HepG2 (cell line): ENCODE results near the gene AEN.

Experiments used
- FOXA3 ChIP-seq: IDR thresholded peaks from 2 replicates; pipeline ENCODE4 v1.6.1; 2016; ENCODE audit warnings: missing genetic modification reagents, missing compliant biosample characterization
- HDAC2 ChIP-seq: sonication (generic); formaldehyde crosslinking; IDR thresholded peaks from 2 replicates; pipeline ENCODE4 v1.4.0; 2020; ENCODE audit warnings: missing genetic modification reagents
- HMG20B ChIP-seq: conservative IDR thresholded peaks from 2 replicates; pipeline ENCODE4 v1.6.1; 2016; ENCODE audit warnings: missing genetic modification reagents, missing compliant biosample characterization
- RAD21 ChIP-seq: fragments of 450-650 bp; formaldehyde crosslinking; IDR thresholded peaks from 2 replicates; pipeline ENCODE4 v1.5.0; 2020; ENCODE audit warnings: mild to moderate bottlenecking
- SAFB2 ChIP-seq: sonication (generic); formaldehyde crosslinking; IDR thresholded peaks from 2 replicates; pipeline ENCODE4 v1.5.1; 2020; ENCODE audit warnings: missing genetic modification reagents, low read depth, mild to moderate bottlenecking, borderline replicate concordance
- ZNF543 ChIP-seq: sonication (generic); formaldehyde crosslinking; IDR thresholded peaks from 2 replicates; pipeline ENCODE4 v1.4.0; 2020; ENCODE audit warnings: mild to moderate bottlenecking, missing genetic modification reagents
- TF ChIP-seq, protein P1 (sequence below): sonication (generic); formaldehyde crosslinking; IDR thresholded peaks from 2 replicates; pipeline ENCODE4 v1.5.0; 2020; ENCODE audit warnings: mild to moderate bottlenecking, missing genetic modification reagents, moderate library complexity
- TF ChIP-seq, protein P2 (sequence below): sonication (generic); formaldehyde crosslinking; conservative IDR thresholded peaks from 2 replicates; pipeline ENCODE4 v1.8.0; 2022; ENCODE audit warnings: missing genetic modification reagents

DNA sequence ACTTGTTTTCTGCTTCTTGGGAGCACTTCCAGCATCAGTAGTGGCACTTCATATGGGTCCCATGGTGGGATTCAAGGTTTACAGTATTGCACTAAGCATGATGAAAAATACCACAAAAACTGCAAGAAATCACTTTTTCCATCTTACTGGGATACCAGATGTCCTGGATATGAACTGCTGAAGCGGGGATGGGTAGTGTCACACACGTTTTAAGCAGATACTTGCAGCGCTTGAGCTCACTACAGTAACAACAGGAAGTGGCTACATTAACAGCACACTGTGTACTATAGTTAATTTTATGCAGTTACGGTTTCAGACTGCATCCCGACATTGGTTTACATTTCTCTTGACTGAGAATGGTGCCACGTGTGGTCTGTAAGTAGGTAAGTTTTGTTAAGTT is 14.2 kb downstream of the AEN start:
- TF ChIP-seq, protein P1, sequence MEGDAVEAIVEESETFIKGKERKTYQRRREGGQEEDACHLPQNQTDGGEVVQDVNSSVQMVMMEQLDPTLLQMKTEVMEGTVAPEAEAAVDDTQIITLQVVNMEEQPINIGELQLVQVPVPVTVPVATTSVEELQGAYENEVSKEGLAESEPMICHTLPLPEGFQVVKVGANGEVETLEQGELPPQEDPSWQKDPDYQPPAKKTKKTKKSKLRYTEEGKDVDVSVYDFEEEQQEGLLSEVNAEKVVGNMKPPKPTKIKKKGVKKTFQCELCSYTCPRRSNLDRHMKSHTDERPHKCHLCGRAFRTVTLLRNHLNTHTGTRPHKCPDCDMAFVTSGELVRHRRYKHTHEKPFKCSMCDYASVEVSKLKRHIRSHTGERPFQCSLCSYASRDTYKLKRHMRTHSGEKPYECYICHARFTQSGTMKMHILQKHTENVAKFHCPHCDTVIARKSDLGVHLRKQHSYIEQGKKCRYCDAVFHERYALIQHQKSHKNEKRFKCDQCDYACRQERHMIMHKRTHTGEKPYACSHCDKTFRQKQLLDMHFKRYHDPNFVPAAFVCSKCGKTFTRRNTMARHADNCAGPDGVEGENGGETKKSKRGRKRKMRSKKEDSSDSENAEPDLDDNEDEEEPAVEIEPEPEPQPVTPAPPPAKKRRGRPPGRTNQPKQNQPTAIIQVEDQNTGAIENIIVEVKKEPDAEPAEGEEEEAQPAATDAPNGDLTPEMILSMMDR, result no peak
- TF ChIP-seq FOXA3 (CRISPR knock-in tag), result no peak
- TF ChIP-seq HDAC2, result no peak
- TF ChIP-seq RAD21 (CRISPR knock-in tag), result no peak
- TF ChIP-seq, protein P2, sequence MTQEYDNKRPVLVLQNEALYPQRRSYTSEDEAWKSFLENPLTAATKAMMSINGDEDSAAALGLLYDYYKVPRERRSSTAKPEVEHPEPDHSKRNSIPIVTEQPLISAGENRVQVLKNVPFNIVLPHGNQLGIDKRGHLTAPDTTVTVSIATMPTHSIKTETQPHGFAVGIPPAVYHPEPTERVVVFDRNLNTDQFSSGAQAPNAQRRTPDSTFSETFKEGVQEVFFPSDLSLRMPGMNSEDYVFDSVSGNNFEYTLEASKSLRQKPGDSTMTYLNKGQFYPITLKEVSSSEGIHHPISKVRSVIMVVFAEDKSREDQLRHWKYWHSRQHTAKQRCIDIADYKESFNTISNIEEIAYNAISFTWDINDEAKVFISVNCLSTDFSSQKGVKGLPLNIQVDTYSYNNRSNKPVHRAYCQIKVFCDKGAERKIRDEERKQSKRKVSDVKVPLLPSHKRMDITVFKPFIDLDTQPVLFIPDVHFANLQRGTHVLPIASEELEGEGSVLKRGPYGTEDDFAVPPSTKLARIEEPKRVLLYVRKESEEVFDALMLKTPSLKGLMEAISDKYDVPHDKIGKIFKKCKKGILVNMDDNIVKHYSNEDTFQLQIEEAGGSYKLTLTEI (CRISPR knock-in tag), result no peak
- no peak for TF ChIP-seq ZNF543 (CRISPR knock-in tag)
- no peak for TF ChIP-seq SAFB2 (CRISPR knock-in tag)
- no peak for TF ChIP-seq HMG20B (CRISPR knock-in tag)
